Cerebellar nuclear complex (tissue), 1 donor: ENCODE results near the gene TXNRD1.
"Not testable (repeated sequence)": the region's sequence is repeated elsewhere in the genome, so short reads cannot be mapped to it uniquely, and the experiment has no call there.

Experiments
- DNase-seq, 2 experiments: peaks; one replicate each; lab custom pipeline; 2025; lab: John Stamatoyannopoulos, UW

TXNRD1 gene

DNA sequence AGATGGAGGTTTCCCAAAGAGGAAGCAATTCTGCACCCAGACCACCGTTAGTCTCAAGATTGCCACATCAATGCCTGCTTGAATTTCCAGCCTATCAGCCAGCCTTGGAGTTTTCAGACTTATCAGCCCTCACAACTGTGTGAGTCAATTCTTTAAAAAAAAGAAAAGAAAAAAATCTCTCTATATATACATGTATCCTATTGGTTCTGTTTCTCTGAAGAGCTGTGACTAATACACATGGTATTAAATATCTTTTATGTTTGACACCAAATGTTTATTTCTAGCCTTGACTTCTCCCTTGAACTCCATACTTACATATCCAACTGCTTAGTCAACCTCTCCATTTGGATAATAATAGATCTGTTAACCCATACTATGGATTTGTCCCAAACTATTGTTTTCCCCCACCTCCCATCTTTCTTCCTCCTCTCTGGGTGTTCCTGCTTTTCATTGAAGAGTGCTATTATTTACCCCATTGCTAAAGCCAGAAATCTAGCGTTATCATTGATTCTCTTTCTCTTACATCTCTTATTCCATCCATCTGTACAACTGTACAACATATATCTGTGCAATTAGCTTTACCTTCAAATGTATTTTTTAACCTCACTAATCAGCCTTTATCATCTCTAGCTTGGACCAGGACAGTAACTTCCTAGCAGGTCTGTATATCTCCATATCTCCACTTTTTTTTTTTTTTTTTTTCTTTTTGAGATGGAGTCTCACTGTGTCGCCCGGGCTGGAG, 65.3 kb downstream of the TXNRD1 start:
- no peak for DNase-seq

DNA sequence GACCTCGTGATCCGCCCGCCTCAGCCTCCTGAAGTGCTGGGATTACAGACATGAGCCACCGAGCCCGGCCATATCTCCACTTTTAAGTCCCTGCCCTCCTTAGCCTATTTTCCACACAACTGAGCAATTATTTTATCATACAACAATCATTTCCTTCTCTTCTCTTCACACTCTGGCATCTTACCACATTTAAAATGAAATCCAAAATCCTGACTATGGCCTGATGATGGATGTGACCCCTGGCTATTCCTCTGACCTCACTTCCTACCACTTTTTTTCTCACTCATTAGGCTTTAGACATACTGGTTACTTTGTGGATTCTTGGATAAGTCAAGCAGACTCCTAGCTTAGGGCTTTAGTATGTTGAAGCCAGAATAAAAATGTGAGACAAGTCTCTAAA, 66.1 kb downstream of the TXNRD1 start:
- no peak for DNase-seq

DNA sequence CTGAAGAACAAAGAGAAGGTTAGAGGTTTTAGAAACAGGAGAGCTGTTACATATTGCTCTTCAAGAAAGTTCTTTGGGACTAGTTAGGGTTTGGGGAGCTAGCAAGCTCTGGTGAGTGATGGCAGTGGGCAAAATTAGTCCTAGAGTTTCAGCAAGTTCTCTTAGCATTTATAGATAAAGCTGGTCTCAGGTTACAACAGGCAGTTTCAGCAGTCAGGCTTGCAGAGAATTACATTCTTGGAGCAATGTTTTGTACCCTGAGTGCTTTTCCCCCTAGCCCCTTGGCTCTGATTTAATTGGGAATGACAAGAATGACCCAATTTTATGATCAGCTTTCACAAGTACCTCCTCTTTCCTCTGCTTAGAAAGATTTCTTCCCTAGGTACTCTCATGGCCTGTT, 66.5 kb downstream of the TXNRD1 start:
- DNase-seq: no peak

DNA sequence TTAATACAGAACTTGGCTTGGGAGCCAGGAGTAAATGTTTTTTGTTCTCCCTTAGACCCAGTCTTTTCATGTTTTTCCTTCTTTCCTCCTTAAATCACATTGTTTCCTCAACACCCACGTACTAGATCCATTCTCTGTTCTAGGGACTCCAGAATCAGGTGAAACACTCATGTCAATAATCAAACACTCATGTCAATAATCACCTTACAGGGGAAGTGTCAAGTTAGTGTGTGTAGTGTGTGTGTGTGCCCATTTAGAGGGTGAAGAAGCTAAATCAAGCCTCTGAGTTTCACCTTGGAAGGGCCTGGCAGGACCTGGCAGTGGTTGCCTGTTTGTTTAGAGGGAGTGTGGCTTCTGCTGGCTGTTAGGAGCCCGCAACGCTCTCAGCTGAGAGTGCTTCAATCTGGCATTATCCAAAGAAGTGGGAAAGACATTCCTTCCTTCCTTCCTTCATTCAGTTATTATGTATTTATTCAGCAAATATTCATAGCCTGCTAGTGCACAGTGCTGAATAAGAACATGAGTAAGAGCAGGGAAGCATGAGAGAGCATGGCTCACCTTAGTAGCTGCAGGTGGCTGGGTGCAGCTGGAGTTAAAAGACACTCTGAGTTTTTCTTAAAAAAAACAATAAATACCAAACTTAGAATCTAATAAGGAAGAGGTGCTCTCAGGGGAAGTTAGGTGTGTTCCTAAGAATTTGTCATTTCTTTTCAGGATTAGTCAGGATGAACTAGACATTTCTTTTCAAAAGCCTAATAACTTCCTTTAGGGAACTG, 70.3 kb downstream of the TXNRD1 start:
- DNase-seq: no peak

DNA sequence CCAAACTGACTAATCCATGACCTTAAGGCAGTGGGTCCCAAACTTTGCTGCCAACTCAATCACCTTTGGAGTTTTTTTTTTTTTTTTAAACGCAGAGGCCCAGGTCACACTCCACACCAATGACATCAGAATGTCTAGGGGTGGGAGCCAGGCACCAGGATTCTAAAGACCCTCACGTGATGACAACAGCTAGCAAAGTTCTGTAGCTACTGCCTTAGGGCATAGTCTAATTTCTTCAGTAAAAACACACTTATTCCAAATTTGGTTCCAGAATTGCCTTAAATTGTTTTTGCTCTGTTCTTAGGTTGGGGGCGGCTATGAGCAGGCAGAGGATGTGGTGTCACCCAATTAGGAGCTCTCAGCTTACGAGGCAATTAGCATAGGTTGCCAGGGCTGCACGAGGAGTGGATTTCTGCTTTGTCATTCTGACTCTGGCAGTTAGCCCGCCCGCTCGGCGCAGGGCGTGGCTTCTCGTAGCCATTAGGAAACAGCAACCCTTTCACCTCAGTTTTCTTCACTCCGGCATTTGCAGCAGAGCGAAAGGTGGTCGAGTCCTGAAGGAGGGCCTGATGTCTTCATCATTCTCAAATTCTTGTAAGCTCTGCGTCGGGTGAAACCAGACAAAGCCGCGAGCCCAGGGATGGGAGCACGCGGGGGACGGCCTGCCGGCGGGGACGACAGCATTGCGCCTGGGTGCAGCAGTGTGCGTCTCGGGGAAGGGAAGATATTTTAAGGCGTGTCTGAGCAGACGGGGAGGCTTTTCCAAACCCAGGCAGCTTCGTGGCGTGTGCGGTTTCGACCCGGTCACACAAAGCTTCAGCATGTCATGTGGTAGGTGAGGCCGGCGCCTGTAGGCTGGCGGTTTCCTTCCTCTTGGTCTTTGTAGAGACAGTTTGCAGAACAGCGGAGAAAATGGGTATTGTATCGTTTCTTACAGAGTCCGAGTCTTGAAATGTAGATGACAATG, 71.2 kb downstream of the TXNRD1 start:
- DNase-seq: peak; percentile 21 to 69

DNA sequence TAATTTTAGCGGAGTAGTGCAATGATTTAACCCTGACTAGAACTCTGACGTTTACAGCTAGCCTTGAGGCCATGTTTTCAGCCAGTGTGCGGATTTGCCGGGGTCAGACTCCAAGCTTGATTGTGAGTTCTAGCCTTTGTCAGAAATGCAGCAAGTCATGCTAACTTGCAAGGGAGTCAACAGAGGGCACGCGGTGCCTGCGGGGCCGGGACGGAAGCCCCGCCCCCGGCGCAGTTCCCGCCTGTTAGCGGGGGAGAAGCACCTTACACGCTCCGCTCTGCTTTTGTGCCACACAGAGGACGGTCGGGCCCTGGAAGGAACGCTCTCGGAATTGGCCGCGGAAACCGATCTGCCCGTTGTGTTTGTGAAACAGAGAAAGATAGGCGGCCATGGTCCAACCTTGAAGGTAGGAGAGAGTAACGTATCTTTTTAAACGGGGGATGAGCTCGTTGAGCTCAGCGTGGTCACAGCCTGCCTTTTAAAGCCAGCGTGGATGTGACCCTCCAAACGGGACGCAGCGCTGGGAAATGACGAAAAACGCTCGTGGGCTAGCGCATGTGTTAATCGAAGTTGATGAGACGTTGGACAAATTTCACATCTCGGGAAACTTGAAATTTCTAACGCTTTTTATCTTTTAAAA, 73.2 kb downstream of the TXNRD1 start:
- peak; percentile 22 to 69 for DNase-seq

DNA sequence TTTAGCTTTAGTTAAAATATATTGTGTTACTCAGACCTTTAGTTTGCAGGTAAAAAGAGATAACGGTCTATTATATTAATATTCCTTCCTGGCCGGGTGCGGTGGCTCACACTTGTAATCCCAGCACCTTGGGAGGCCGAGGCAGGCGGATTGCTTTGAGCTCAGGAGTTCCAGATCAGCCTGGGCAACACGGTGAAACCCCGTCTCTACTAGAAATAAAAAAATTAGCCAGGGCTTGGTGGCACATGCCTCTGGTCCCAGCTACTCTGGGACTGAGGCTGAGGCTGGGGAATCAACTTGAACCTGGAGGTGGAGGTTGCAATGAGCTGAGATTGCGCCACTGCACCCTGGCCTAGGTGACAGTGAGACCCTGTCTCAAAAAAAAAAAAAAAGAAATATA, 74.7 kb downstream of the TXNRD1 start:
- no peak for DNase-seq

DNA sequence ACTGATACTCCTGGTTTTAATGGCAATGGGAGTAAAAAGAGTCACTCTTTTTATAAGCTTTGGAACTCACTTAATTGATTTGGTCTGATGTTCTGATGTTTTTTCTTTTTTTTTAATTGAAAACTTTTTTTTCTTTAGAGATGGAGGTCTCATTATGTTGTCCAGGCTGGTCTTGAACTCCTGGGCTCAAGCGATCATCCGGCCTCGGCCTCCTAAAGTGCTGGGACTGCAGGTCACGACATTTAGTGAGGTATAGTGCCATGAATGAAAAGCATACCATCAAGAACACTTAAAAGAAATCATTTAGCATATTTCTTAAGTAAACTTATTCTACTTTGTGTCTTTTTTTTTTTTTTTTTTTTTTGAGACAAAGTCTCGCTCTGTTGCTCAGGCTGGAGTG, 75.3 kb downstream of the TXNRD1 start:
- no peak for DNase-seq

DNA sequence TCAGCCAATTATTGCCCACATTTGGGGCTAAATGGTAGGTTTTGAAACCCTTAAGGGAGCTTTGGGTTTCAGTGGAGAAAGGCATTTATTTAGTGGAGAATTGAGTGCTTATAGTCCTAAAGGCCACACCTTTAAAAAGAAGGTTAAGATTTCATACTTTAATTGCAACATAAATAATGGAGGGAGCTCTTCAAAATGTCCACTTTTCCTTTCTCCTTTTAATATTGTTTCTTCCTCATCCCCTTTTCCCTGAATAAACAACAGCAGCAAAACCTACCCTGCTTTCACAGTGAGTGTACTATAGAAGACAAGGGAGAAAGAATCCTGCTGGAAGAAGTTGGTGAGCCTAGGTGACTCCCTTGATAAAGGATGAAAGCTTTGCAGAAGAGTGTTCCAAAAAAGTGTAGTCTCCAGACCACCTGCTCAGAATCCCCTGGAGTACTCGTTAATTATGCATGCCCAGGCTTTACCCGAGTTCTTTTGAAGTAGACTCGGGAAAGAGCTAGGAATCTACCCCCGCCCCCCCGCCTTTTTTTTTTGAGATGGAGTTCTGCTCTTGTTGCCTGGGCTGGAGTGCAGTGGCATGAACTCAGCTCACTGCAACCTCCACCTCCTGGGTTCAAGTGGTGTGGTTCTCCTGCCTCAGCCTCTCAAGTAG, 76.4 kb downstream of the TXNRD1 start:
- DNase-seq: no peak

DNA sequence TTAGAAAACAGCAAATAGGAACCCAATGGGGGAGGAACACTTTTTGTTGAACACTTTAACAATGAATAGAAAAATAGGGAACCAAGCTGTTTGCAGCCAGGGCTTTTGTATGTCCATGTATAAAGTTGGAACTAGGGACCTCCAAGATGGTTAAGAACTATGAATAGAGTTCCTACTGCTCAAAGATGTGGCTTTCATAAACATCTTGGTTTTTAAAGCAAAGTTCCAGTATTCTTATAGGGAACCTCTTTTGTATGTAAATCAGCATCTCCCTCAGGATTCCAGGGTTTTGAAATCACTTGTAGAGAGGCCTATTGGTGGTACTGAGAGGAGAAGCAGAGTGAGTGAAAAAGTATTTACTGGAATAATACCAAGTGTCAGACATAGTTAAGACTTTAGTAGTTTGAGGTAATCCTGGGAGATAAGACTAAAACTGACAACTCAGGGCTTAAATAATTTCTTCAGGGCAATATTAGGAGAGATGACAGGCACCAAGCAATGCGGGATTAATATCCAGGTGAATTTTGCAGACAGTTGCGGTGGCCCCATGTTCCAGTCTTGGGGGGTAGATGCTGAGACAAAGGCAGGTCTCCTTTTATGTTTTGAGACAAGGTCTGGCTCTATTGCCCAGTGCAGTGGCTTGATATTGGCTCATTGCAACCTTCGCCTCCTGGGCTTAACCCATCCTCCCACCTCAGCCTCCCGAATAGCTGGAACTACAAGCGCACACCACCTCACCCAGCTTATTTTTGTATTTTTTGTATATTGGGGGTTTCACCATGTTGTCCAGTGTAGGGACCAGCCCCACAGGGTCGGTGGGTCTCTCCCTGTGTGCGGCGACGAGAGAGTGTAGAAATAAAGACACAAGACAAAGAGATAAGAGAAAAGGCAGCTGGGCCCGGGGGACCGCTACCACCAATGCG, 77.6 kb downstream of the TXNRD1 start:
- no peak for DNase-seq

DNA sequence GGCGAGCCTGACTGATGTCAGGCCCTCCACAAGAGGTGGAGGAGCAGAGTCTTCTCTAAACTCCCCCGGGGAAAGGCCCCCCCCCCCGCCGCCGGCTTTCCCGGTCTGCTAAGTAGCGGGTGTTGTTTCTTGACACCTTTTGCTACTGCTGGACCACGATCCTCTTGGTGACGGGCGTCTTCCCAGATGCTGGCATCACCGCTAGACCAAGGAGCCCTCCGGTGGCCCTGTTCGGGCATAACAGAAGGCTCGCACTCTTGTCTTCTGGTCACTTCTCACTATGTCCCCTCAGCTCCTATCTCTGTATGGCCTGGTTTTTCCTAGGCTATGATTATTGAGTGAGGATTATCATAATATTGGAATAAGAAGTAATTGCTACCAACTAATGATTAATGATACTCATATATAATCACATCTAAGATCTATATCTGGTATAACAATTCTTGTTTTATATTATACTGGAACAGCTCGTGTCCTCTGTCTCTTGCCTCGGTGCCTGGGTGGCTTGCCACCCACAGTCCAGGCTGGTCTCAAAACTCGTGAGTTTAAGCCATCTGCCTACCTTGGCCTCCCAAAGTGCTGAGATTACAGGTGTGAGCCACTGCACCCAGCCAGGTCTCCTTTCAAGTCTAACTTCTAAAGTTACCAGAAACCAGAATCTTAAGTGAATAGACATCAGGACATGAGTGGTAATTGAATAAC, 78.7 kb downstream of the TXNRD1 start:
- not testable (repeated sequence) for DNase-seq

DNA sequence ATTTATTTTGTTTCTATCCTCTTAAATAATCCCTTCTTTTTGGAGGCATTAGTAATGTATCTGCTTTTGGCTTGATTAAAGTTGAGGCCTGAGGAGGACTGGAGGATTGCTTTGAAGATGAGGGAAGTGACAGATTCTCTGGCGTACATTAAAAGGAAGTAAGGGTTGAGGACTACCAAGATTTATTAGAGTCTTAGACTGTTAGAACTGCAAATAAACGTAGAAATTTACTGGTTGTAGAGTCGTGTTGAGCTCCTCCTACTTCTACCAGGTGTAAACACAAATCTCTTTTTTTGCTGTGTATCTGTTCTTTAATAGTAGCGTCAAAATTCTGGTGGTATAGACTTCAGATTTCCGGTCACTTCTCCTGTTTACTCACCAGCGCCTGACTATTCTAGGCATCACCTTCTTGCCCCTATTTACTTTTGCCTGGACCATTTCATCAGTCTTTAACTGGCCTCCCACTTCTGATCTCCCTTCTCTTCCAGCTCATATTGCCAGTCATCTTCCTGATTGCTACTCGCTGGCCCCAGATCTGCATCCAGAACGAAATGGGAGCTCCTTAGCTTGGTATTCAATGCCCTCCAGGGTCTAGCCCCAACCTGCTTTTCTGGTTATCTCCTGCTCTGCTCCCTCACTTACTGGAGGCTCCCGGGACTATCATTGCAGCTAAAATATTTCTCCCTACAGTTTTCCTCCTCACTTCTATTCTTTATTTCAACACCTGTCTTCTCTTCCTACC, 79.5 kb downstream of the TXNRD1 start:
- no peak for DNase-seq

DNA sequence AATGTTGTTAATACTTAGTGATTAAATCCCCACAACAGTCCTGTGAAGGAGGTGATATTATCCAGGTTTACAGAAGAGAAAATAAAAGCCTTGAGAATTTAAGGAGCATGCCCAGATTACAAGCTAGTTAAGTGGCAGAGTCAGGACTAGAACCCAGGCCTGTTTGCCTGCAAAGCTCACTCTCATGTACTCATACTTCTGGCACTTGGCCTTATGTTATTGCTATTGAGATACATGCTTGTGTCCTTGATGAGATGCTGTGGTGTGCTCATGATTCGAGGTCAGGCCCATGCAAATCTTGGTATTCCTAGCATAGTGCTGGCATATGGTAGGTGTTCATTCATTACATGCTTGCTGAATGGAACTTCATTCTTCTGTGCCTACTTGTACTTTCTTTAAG, 80.4 kb downstream of the TXNRD1 start:
- no peak for DNase-seq

DNA sequence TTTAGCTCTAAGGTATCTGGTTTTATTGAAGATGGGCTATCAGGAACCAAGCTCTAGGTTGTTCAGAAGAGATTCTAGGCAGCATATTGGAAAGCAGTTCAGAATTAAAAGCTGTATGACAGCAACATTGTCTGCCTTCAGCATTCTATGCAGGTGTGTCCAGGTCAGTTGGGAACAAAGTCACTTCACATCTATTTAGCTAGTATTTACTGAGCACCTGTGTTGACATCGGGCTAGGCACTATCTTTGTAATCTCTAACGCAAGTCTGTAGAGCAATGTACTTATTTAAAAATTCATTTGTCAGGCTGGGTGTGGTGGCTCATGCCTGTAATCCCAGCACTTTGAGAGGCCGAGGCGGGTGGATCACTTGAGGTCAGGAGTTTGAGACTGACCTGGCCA, 81.1 kb downstream of the TXNRD1 start:
- DNase-seq: no peak

DNA sequence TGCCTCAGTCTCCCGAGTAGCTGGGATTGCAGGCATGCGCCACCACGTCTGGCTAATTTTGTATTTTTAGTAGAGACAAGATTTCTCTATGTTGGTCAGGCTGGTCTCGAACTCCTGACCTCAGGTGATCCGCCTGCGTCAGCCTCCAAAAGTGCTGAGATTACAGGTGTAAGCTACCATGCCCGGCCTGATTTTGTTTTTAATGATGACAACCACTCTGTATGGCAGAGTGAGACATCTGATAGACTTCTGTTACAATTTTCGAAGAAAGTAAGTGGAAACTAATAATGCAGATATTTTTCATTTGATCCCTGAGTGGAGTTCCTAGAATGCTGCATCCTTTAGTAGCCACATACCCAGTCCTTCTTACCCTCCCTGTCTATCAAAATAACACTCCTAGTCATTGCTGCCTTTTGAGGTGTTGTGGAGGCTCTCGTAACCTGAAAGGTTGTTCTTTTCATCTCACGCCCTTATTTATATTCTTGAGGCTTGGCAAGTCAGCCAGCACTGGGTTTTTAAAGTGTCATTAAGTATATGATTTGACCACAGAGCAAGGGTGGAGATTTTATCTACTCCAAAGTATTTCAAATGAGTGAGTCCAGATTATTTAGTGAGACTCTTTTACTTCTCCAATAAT, 82.0 kb downstream of the TXNRD1 start:
- DNase-seq: no peak

DNA sequence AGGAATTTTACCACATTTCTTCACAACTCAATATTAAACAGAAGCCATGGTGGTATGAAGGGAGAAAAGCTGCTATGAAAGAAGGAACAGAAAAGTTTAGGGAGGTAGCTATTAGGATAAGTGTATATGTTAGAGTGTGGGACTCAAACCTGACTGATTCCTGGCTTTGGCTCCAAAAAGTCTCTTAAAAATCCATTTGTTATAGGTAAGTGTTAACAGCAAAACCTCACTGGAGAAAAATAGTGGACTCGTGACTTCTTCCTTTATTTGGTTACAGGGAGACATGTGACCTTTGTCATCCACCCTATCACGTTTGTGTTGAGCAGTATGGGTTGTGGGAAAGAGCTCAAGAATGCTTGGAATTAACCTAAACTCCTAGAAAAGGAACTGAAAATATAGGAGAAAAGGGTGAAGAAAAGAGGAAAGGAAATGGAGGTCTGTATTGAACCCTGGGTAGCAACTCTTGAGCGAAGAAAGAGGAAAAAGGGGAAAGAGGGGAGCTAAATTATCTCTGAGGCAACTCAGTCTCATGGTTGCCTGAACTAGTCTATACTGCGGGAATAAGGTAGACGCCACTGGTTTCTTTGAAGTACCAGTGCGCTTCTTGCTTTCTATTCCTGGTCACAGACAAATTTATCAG, 84.4 kb downstream of the TXNRD1 start:
- no peak for DNase-seq

DNA sequence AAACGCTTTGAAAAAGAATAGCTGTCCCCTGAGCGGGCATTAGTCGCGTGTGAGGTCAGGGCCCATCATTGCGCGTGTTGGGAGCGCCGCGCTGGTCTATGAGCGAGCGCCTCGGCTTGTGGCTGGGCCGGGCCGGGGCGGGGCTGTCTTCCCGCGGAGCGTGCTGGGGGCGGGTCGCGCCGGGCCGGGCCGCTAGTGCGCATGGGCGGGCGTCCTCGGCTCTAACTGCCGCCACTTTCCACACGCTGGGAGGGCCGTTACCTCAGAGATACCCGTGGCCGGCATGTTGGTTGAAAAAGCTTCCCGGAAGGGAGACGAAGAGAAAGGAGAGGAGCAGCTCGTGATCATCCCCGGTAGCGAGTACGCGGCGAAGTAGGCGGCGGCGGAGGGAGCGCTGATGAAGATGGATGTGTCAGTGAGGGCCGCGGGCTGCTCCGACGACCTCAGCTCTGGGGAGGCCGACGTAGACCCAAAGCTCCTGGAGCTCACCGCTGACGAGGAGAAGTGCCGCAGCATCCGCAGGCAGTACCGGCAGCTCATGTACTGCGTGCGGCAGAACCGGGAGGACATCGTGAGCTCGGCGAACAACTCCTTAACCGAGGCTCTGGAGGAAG, 88.1 kb downstream of the TXNRD1 start, which contains the start of gene EID3:
EID3 (plus strand) TSS at position 202 of the 614 bp plus-strand sequence; CDS start at position 398, 196 bp downstream.
- DNase-seq: peak in 1 of 2 experiments; percentile 44
